ENCODE data around the gene SEMA3B.
"Not testable (repeated sequence)": the region's sequence is repeated elsewhere in the genome, so short reads cannot be mapped to it uniquely, and the experiment has no call there.

The SEMA3B gene

DNA sequence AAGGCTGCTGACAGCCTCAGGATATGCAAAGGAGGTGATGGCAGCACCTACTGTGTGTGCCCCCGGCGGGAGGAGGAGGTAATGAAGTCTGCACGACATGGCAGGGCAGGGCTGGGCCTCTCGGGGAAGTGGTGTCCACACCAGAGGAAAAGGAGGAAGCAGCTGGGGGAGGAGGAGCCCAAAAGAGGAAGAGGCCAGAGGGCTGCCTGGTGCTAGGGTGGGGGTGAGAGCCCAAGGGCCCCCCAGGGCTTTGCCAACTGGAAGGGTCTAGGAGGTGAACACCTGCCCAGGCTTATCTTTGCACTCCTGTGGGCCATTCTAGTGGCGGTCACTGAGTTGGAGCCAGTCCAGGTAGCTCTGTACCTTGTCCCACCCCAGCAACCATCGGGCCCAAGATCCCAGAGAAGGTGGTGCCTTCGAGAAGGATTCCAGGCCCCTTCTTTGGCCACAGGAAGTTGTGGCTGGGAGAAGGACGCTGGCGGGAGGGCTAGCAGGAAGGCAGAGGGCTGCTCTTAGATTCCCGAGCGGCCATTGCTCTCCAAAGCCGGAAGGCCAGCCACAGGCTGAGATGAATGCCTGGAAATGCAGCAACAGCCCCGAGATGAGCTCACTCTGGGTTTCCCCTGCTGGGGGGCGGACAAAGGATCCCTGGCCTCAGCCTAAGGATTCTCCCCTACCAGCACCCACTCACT, 25.9 kb upstream of the SEMA3B start:
- no peak for TF ChIP-seq CTCF (IDR thresholded peaks at IDR 0.05; ENCODE audit: insufficient read depth, low read depth, low read length, missing control alignments)
- no peak overlapping the region for H3K4me3 ChIP-seq (ENCODE audit: low read depth, low read length)
- peak; percentile 58 for DNase-seq (ENCODE audit: low read depth)

GRCh38 chr3:50243543-50243895, 25.4 kb upstream of the SEMA3B start:
- DNase-seq (ENCODE audit: low read depth) = no peak
- no peak for TF ChIP-seq CTCF (IDR thresholded peaks at IDR 0.05; ENCODE audit: insufficient read depth, low read depth, low read length, missing control alignments)
- no peak overlapping the region for H3K4me3 ChIP-seq (ENCODE audit: low read depth, low read length)

- DNase-seq (ENCODE audit: low read depth); H3K4me3 ChIP-seq (ENCODE audit: low read depth, low read length): not testable (repeated sequence)
Measured at GRCh38 chr3:50244813-50245212, 24.1 kb upstream of the SEMA3B start.

GRCh38 chr3:50245251-50245745, 23.6 kb upstream of the SEMA3B start:
- DNase-seq (ENCODE audit: low read depth) = no peak
- TF ChIP-seq CTCF (IDR thresholded peaks at IDR 0.05; ENCODE audit: insufficient read depth, low read depth, low read length, missing control alignments) = no peak
- peak overlapping the region; percentile 55 for H3K4me3 ChIP-seq (ENCODE audit: low read depth, low read length)

- DNase-seq (ENCODE audit: low read depth) = peak; percentile 90
- peak; percentile 97 for TF ChIP-seq CTCF (IDR thresholded peaks at IDR 0.05; ENCODE audit: insufficient read depth, low read depth, low read length, missing control alignments)
- H3K4me3 ChIP-seq (ENCODE audit: low read depth, low read length) = peak overlapping the region; percentile 55
Measured at GRCh38 chr3:50245831-50246516, 23.0 kb upstream of the SEMA3B start.

- H3K4me3 ChIP-seq (ENCODE audit: low read depth, low read length) = peak overlapping the region; percentile 55
Measured at GRCh38 chr3:50246517-50246954, 22.4 kb upstream of the SEMA3B start.

More at GRCh38 chr3:50246517-50246954, 22.4 kb upstream of the SEMA3B start:
- peak; percentile 81 for DNase-seq (ENCODE audit: low read depth)
- no peak for TF ChIP-seq CTCF (IDR thresholded peaks at IDR 0.05; ENCODE audit: insufficient read depth, low read depth, low read length, missing control alignments)

All from GM12865 (cell line).